22Rv1 (cell line): Measurements from ENCODE around the gene TOP3B.

Source experiments
- CTCF ChIP-seq: fragments of 450-650 bp; IDR thresholded peaks from 2 replicates; pipeline ENCODE4 v1.5.1; 2017; ENCODE audit warnings: mild to moderate bottlenecking
- ZFX ChIP-seq: fragments of 450-650 bp; IDR thresholded peaks from 2 replicates; pipeline ENCODE4 v1.6.1; 2017; ENCODE audit warnings: antibody characterized with exemption, borderline replicate concordance

DNA sequence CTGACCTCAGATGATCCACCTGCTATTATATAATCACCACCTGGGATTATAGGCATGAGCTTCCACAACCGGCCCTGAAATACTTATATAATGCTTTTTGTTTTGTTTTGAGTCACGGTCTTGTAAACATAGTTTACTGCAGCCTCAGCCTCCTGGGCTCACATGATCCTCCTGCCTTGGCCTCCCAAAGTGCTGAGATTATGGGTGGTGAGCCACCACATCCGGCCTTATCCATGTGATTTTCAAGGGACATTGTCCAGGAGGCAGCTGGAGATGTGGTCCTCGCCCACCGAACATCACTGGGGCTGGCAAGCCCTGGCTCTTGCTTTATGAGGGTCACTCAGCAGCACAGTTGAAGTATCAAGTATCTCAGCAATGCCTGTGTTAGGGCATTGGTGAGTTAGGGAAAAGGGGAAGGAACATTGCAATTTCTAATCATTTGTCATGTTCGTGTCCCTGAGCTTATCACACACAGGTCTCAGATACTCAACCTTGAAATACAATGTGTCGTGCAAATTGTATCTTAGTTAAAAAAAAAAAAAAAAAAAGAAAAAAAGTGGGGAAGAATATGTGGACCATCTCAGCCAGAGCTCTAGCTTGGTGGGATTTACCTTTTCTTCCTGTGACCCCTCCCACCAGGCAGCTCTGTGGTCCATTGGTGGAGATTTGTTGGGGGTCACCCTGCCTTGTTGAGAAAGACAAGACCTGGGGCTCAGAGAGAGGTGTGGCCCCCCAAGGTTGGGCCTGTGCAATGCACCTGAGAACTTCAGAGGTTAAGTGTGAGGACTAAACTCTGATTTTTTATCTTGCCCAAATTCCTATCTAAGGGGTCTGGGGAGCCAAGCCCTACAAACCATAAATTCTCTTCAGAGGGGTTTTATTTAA lies 74.7 kb downstream of the TOP3B start:
- TF ChIP-seq CTCF, result no peak
- no peak for TF ChIP-seq ZFX
